HepG2 (cell line): ENCODE measurements around the gene ZC3H7B. TPM values are rescaled to one million over a fixed set of nuclear protein-coding genes. Genes with fewer than 3 reads are reported as not detected.

Experiments
- ATAC-seq: fragments of 200-7000 bp; cut with Tn5 transposase; 3 replicates; pipeline ENCODE4 v1.9.1; 2020; ENCODE audit warnings: mild to moderate bottlenecking, moderate library complexity
- BruUV-seq: library from RNA; stranded (reverse); fragments of 400-500 nt; replicated peaks from 2 replicates; lab custom pipeline; 2021; lab: Mats Ljungman, UMichigan
- CTCF ChIA-PET: fragments of 300-600 bp; formaldehyde crosslinking; extraction: SDS; loops from one replicate; lab custom pipeline; 2021; ENCODE audit warnings: low total read pairs, inconsistent platforms, low intra/inter-chr PET ratio; lab: Yijun Ruan, JAX
- POLR2A ChIA-PET: fragments of 350-600 bp; sonication (Branson Sonifier 250); formaldehyde crosslinking; loops from one replicate; lab custom pipeline; 2020; ENCODE audit warnings: antibody characterized with exemption, inconsistent platforms; lab: Yijun Ruan, JAX
- DNase-seq: peaks from one replicate; pipeline ENCODE4 v3.0.0-alpha.2; 2015; ENCODE audit warnings: low spot score
- FAIRE-seq: peaks from 3 replicates; lab custom pipeline; 2011; peaks lifted over from hg19 to GRCh38; lab: Jason Lieb, UNC
- H2AFZ ChIP-seq: one replicate; pipeline ENCODE4 v1.6.1; 2011; ENCODE audit warnings: low read length, inconsistent platforms
- H3K27ac ChIP-seq: fragments of 300-600 bp; 3 replicates; pipeline ENCODE4 v1.8.0; 2011; ENCODE audit warnings: mixed run types, mild to moderate bottlenecking, mixed read lengths, low read length, inconsistent platforms; ENCODE audit not compliant: insufficient read depth; ENCODE audit errors: extremely low read length
- H3K27me3 ChIP-seq, 2 experiments: fragments of 200-600 bp in 1 of 2; 2 replicates in 1 of 2; 3 replicates in 1 of 2; pipeline versions ENCODE4 v1.6.0 to v1.8.0; 2011; ENCODE audit warnings: low read length in 2 of 2, mild to moderate bottlenecking in 2 of 2, moderate library complexity in 2 of 2, inconsistent platforms in 1 of 2; ENCODE audit not compliant: insufficient read depth in 2 of 2, control insufficient read depth in 1 of 2
- H3K36me3 ChIP-seq, 2 experiments: fragments of 200-600 bp in 1 of 2; replicated peaks in 1 of 2; 2 replicates in 1 of 2; 3 replicates in 1 of 2; pipeline versions ENCODE4 v1.5.1 to v1.8.0; 2011; ENCODE audit warnings: low read length in 2 of 2, inconsistent platforms in 1 of 2; ENCODE audit not compliant: insufficient read depth in 2 of 2, control insufficient read depth in 1 of 2
- H3K4me1 ChIP-seq: 2 replicates; pipeline ENCODE4 v1.5.1; 2012; ENCODE audit warnings: low read length, inconsistent platforms; ENCODE audit not compliant: insufficient read depth
- H3K4me2 ChIP-seq: 2 replicates; pipeline ENCODE4 v1.6.0; 2011; ENCODE audit warnings: low read depth, low read length, inconsistent platforms
- H3K4me3 ChIP-seq, 3 experiments: fragments of 200-600 bp in 1 of 3; sonication (generic), shearing (Covaris generic) in 1 of 3; replicated peaks in 1 of 3; 2 replicates each; pipeline ENCODE4 v1.5.1; 2011 to 2016; ENCODE audit warnings: low read length in 3 of 3, inconsistent platforms in 2 of 3, low read depth in 2 of 3, mild to moderate bottlenecking in 2 of 3, control low read depth in 1 of 3, mixed read lengths in 1 of 3; ENCODE audit not compliant: insufficient read depth in 1 of 3
- H3K79me2 ChIP-seq: one replicate; pipeline ENCODE4 v1.6.1; 2011; ENCODE audit warnings: low read length, inconsistent platforms; ENCODE audit not compliant: insufficient read depth
- H3K9ac ChIP-seq: 2 replicates; pipeline ENCODE4 v1.6.0; 2011; ENCODE audit warnings: mild to moderate bottlenecking, low read depth, low read length, inconsistent platforms; ENCODE audit not compliant: insufficient read depth
- H3K9me3 ChIP-seq: 2 replicates; pipeline ENCODE4 v1.5.1; 2012; ENCODE audit warnings: mild to moderate bottlenecking, low read length
- H4K20me1 ChIP-seq: 2 replicates; pipeline ENCODE4 v1.6.0; 2011; ENCODE audit warnings: inconsistent platforms, mild to moderate bottlenecking, low read length, moderate library complexity; ENCODE audit not compliant: insufficient read depth
- ARHGAP35 ChIP-seq: sonication (generic); formaldehyde crosslinking; IDR thresholded peaks from 2 replicates; pipeline ENCODE4 v1.9.0; 2022; ENCODE audit warnings: mild to moderate bottlenecking, inconsistent platforms, moderate library complexity, missing genetic modification reagents, borderline replicate concordance
- GABPA ChIP-seq, 2 experiments: IDR thresholded peaks; 2 replicates each; pipeline ENCODE4 v1.6.1; 2011 to 2016; ENCODE audit warnings: low read depth in 2 of 2, low read length in 1 of 2, missing biosample characterization in 1 of 2, missing genetic modification characterization in 1 of 2
- HHEX ChIP-seq: IDR thresholded peaks from 2 replicates; pipeline ENCODE4 v1.6.1; 2016; ENCODE audit warnings: control low read depth
- KDM3A ChIP-seq: IDR thresholded peaks from 2 replicates; pipeline ENCODE4 v1.6.1; 2018; ENCODE audit warnings: low read depth, missing compliant biosample characterization
- NFKBIZ ChIP-seq: IDR thresholded peaks from 2 replicates; pipeline ENCODE4 v1.6.1; 2018; ENCODE audit warnings: missing genetic modification reagents, missing compliant biosample characterization
- SMAD3 ChIP-seq: sonication (generic); formaldehyde crosslinking; IDR thresholded peaks from 2 replicates; pipeline ENCODE4 v1.4.0; 2020; ENCODE audit warnings: missing genetic modification reagents
- TAF1 ChIP-seq: sonication (generic); formaldehyde crosslinking; IDR thresholded peaks from 2 replicates; pipeline ENCODE4 v1.4.0; 2020; ENCODE audit warnings: missing genetic modification reagents
- ZNF460 ChIP-seq: sonication (generic); formaldehyde crosslinking; IDR thresholded peaks from 2 replicates; pipeline ENCODE4 v1.5.1; 2020; ENCODE audit warnings: missing genetic modification reagents, mild to moderate bottlenecking, borderline replicate concordance
- WGBS: methylation state at CpG from one replicate; pipeline ENCODE4 v1.1.6; 2017; ENCODE audit warnings: low lambda C conversion rate; 5-methylcytosine and 5-hydroxymethylcytosine counted together
- in situ Hi-C: cut with HindIII; loops from 2 replicates; pipeline ENCODE4 v1.10.0; 2017; ENCODE audit warnings: low pct_unique_long_range_greater_than_20kb; ENCODE audit not compliant: extremely low pct_ligation_motif_present
- intact Hi-C: fragments of 100-400 bp; cut with micrococcal nuclease; formaldehyde crosslinking; loops from one replicate; pipeline ENCODE4 v1.10.0; 2022; ENCODE audit not compliant: unreplicated experiment
- polyA plus RNA-seq, 8 experiments: library from polyadenylated mRNA; depleted of rRNA in 3 of 8; stranded (reverse) in 7 of 8; unstranded in 1 of 8; fragments of >200 nt; fragmentation: Illumina TruSeq in 4 of 8; extraction: Trizol in 4 of 8; gene quantifications; 2 replicates each; pipeline versions ENCODE4 v1.2.1 to v1.2.3, GENCODE V29; 2011 to 2016; ENCODE audit warnings: low read depth in 4 of 8, missing spikeins in 1 of 8, mixed read lengths in 1 of 8; ENCODE audit not compliant: insufficient read depth in 1 of 8
- total RNA-seq, 5 experiments: library from RNA; depleted of rRNA; stranded (reverse); fragments of >200 nt; fragmentation: Illumina TruSeq; extraction: Trizol; gene quantifications; 2 replicates each; pipeline ENCODE4 v1.2.3, GENCODE V29; 2016; ENCODE audit warnings: low read depth in 1 of 5
- TF ChIP-seq, protein P1 (sequence below): sonication (generic); formaldehyde crosslinking; IDR thresholded peaks from 2 replicates; pipeline ENCODE4 v1.4.0; 2020; ENCODE audit warnings: mild to moderate bottlenecking, low read depth, missing genetic modification reagents
- TF ChIP-seq, protein P2 (sequence below): sonication (generic); IDR thresholded peaks from 2 replicates; pipeline ENCODE4 v1.6.1; 2016; ENCODE audit warnings: low read depth, borderline replicate concordance
- TF ChIP-seq, protein P3 (sequence below): sonication (generic); formaldehyde crosslinking; IDR thresholded peaks from 2 replicates; pipeline ENCODE4 v1.5.0; 2020; ENCODE audit warnings: mild to moderate bottlenecking, missing genetic modification reagents, borderline replicate concordance
- TF ChIP-seq, protein P4 (sequence below): sonication (generic); formaldehyde crosslinking; IDR thresholded peaks from 2 replicates; pipeline ENCODE4 v1.5.1; 2020; ENCODE audit warnings: mild to moderate bottlenecking, missing genetic modification reagents

ZC3H7B gene
- total and polyA plus RNA-seq, 2 of the 13 experiments (the other 11 are each of a cell fraction or from before 2014, with no cell fraction given): 26.4 to 37.2 TPM

DNA sequence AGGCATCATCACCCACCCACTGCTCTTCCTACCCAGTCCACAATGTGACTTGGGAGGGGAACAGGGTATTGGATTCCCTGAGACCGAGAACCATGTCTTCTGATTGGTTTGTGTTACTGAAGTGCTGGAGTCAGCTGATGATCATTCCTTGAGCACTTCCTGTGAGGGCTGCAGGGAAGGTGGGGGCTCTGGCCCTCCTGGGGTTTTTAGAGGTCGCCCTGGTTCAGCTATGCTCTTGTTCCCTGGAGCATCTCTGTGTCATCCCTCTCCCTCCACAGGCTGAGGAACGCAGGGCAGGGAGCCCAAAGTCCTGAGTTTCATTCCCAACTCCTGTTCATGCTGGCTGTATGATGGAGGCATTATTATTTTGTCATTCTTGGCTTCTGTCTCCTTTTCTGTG is 6.7 kb downstream of the ZC3H7B start (continued):
- TF ChIP-seq, protein P1, sequence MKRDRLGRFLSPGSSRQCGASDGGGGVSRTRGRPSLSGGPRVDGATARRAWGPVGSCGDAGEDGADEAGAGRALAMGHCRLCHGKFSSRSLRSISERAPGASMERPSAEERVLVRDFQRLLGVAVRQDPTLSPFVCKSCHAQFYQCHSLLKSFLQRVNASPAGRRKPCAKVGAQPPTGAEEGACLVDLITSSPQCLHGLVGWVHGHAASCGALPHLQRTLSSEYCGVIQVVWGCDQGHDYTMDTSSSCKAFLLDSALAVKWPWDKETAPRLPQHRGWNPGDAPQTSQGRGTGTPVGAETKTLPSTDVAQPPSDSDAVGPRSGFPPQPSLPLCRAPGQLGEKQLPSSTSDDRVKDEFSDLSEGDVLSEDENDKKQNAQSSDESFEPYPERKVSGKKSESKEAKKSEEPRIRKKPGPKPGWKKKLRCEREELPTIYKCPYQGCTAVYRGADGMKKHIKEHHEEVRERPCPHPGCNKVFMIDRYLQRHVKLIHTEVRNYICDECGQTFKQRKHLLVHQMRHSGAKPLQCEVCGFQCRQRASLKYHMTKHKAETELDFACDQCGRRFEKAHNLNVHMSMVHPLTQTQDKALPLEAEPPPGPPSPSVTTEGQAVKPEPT (CRISPR knock-in tag): no peak
- TF ChIP-seq HHEX (CRISPR knock-in tag): no peak
- no peak for TF ChIP-seq ARHGAP35 (CRISPR knock-in tag)
- no peak for TF ChIP-seq NFKBIZ (CRISPR knock-in tag)
- no peak for TF ChIP-seq GABPA (IDR thresholded peaks at IDR 0.05; ENCODE audit: low read depth, low read length)
- TF ChIP-seq GABPA (CRISPR knock-in tag; IDR thresholded peaks at IDR 0.05; ENCODE audit: low read depth): peak; percentile 15; the same call in 1 of the 2 replicates
- TF ChIP-seq SMAD3 (CRISPR knock-in tag): no peak
- TF ChIP-seq, protein P2, sequence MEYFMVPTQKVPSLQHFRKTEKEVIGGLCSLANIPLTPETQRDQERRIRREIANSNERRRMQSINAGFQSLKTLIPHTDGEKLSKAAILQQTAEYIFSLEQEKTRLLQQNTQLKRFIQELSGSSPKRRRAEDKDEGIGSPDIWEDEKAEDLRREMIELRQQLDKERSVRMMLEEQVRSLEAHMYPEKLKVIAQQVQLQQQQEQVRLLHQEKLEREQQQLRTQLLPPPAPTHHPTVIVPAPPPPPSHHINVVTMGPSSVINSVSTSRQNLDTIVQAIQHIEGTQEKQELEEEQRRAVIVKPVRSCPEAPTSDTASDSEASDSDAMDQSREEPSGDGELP: peak; percentile 50; the same call in 1 of the 2 replicates
- TF ChIP-seq TAF1 (CRISPR knock-in tag): 0 out of 2 replicates have a peak, but pooled peaks have one; percentile 8
- TF ChIP-seq, all 625 proteins: peak for 4

DNA sequence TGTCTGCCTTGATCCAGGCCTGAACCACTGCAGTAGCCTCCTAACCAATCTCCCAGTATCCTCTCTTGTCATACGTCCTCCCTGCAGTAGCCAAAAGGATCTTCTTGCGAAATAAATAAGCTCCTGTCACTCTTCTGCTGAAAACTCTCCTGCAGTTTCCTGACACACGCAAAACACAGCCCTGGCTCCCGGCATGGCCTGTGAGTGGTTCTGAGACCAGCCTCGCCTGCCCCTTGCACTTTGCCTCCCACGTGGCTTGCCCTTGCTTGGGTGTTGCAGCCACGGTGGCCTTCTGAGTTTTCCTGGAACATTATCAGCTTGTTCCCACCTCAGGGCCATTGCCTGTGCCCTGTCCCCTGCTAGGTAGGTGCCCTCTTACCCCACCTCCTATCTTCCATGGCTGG is 7.2 kb downstream of the ZC3H7B start:
- in situ Hi-C loops (no loop called here), intact Hi-C loops (loop anchor here (10.0 kb wide), 1 partner anchor 56 kb away; no protein-coding TSS in a partner anchor)
- H3K27me3 ChIP-seq: no peaks in the 10 kb centered on the region
- BruUV-seq: no TSS peak
- no peaks in the 10 kb centered on the region for H3K9me3 ChIP-seq
- peaks cover 0 to 17% of the 10 kb centered on the region in 2 experiments; a peak in 1 of 5 replicates for H3K36me3 ChIP-seq
- FAIRE-seq: peak; percentile 98
- peak overlapping the region in 1 of 3 experiments; percentile 0; a peak in 1 of 6 replicates for H3K4me3 ChIP-seq
- peak; percentile 97 for ATAC-seq
- DNase-seq: peak; percentile 91
- POLR2A ChIA-PET: interaction anchor here (0.9 to 2.1 kb wide), 7 partner anchors 20 to 160 kb away, joined by 3 to 20 read pairs (median 6); partner anchors contain the start of genes ACO2, PHF5A, RANGAP1 and TEF
- H4K20me1 ChIP-seq: no peaks in the 10 kb centered on the region; the same call in 1 of the 2 replicates
- peaks cover 58% of the 10 kb centered on the region for H3K4me1 ChIP-seq
- no peak overlapping the region for H2AFZ ChIP-seq
- H3K79me2 ChIP-seq: peaks cover 69% of the 10 kb centered on the region
- peak overlapping the region; percentile 6; the same call in 1 of the 2 replicates for H3K9ac ChIP-seq
- WGBS: 5% methylated on average over 7 of the region's 7 CpGs
- CTCF ChIA-PET: no interaction called here
- H3K27ac ChIP-seq: peak overlapping the region; percentile 69
- peak overlapping the region; percentile 34 for H3K4me2 ChIP-seq
- peak; percentile 63; the same call in 1 of the 2 replicates for TF ChIP-seq KDM3A (CRISPR knock-in tag)
- TF ChIP-seq, protein P3, sequence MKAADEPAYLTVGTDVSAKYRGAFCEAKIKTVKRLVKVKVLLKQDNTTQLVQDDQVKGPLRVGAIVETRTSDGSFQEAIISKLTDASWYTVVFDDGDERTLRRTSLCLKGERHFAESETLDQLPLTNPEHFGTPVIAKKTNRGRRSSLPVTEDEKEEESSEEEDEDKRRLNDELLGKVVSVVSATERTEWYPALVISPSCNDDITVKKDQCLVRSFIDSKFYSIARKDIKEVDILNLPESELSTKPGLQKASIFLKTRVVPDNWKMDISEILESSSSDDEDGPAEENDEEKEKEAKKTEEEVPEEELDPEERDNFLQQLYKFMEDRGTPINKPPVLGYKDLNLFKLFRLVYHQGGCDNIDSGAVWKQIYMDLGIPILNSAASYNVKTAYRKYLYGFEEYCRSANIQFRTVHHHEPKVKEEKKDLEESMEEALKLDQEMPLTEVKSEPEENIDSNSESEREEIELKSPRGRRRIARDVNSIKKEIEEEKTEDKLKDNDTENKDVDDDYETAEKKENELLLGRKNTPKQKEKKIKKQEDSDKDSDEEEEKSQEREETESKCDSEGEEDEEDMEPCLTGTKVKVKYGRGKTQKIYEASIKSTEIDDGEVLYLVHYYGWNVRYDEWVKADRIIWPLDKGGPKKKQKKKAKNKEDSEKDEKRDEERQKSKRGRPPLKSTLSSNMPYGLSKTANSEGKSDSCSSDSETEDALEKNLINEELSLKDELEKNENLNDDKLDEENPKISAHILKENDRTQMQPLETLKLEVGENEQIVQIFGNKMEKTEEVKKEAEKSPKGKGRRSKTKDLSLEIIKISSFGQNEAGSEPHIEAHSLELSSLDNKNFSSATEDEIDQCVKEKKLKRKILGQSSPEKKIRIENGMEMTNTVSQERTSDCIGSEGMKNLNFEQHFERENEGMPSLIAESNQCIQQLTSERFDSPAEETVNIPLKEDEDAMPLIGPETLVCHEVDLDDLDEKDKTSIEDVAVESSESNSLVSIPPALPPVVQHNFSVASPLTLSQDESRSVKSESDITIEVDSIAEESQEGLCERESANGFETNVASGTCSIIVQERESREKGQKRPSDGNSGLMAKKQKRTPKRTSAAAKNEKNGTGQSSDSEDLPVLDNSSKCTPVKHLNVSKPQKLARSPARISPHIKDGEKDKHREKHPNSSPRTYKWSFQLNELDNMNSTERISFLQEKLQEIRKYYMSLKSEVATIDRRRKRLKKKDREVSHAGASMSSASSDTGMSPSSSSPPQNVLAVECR (CRISPR knock-in tag): peak; percentile 81
- no peak; the same call in 1 of the 2 replicates for TF ChIP-seq ZNF460 (CRISPR knock-in tag)
- TF ChIP-seq, protein P4, sequence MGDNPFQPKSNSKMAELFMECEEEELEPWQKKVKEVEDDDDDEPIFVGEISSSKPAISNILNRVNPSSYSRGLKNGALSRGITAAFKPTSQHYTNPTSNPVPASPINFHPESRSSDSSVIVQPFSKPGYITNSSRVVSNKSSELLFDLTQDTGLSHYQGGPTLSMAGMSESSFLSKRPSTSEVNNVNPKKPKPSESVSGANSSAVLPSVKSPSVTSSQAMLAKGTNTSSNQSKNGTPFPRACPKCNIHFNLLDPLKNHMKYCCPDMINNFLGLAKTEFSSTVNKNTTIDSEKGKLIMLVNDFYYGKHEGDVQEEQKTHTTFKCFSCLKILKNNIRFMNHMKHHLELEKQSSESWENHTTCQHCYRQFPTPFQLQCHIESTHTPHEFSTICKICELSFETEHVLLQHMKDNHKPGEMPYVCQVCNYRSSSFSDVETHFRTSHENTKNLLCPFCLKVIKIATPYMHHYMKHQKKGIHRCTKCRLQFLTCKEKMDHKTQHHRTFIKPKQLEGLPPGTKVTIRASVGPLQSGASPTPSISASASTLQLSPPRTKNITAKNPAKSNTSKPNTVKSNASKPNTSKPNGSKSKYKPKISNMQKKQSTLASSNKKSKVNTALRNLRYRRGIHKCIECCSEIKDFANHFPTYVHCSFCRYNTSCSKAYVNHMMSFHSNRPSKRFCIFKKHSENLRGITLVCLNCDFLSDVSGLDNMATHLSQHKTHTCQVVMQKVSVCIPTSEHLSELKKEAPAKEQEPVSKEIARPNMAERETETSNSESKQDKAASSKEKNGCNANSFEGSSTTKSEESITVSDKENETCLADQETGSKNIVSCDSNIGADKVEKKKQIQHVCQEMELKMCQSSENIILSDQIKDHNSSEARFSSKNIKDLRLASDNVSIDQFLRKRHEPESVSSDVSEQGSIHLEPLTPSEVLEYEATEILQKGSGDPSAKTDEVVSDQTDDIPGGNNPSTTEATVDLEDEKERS (CRISPR knock-in tag): no peak
